Measurements from ENCODE around the gene ZC3HAV1L.

Gene ZC3HAV1L

GRCh38 chr7:139071680-139072079, 35.8 kb upstream of the ZC3HAV1L start:
- no peak for TF ChIP-seq CTCF (IDR thresholded peaks at IDR 0.05; ENCODE audit: insufficient read depth, low read length, poor library complexity, severe bottlenecking)
- H3K36me3 ChIP-seq (ENCODE audit: control insufficient read depth, insufficient read depth, low read length): peaks cover 21% of the 10 kb centered on the region
- no peak for DNase-seq (ENCODE audit: extremely low read depth, insufficient read length)
- no peak overlapping the region for H3K4me3 ChIP-seq (replicated peaks; ENCODE audit: low read depth, low read length)
- H3K27me3 ChIP-seq (replicated peaks; ENCODE audit: control insufficient read depth, insufficient read depth, low read length): no peaks in the 10 kb centered on the region

- Histone ChIP-seq H3K27me3 (replicated peaks; ENCODE audit: control insufficient read depth, insufficient read depth, low read length) (no peaks in the 10 kb centered on the region), H3K4me3 (replicated peaks; ENCODE audit: low read depth, low read length) (no peak overlapping the region), H3K36me3 (ENCODE audit: control insufficient read depth, insufficient read depth, low read length) (peaks cover 29% of the 10 kb centered on the region)
- TF ChIP-seq CTCF (IDR thresholded peaks at IDR 0.05; ENCODE audit: insufficient read depth, low read length, poor library complexity, severe bottlenecking): no peak
- DNase-seq (ENCODE audit: extremely low read depth, insufficient read length): no peak
These were observed 32.9 kb upstream of the ZC3HAV1L start for GRCh38 chr7:139068544-139069399.

GRCh38 chr7:139066315-139066714, 30.5 kb upstream of the ZC3HAV1L start:
- no peak for DNase-seq (ENCODE audit: extremely low read depth, insufficient read length)
- Histone ChIP-seq H3K27me3 (replicated peaks; ENCODE audit: control insufficient read depth, insufficient read depth, low read length) (no peaks in the 10 kb centered on the region), H3K4me3 (replicated peaks; ENCODE audit: low read depth, low read length) (no peak overlapping the region), H3K36me3 (ENCODE audit: control insufficient read depth, insufficient read depth, low read length) (peaks cover 24% of the 10 kb centered on the region)
- no peak for TF ChIP-seq CTCF (IDR thresholded peaks at IDR 0.05; ENCODE audit: insufficient read depth, low read length, poor library complexity, severe bottlenecking)

- H3K27me3 ChIP-seq (replicated peaks; ENCODE audit: control insufficient read depth, insufficient read depth, low read length): no peaks in the 10 kb centered on the region
- peaks cover 24% of the 10 kb centered on the region for H3K36me3 ChIP-seq (ENCODE audit: control insufficient read depth, insufficient read depth, low read length)
- H3K4me3 ChIP-seq (replicated peaks; ENCODE audit: low read depth, low read length): no peak overlapping the region
- no peak for TF ChIP-seq CTCF (IDR thresholded peaks at IDR 0.05; ENCODE audit: insufficient read depth, low read length, poor library complexity, severe bottlenecking)
- no peak for DNase-seq (ENCODE audit: extremely low read depth, insufficient read length)
These were observed 29.5 kb upstream of the ZC3HAV1L start for GRCh38 chr7:139065323-139065722.

- no peaks in the 10 kb centered on the region for H3K27me3 ChIP-seq (replicated peaks; ENCODE audit: control insufficient read depth, insufficient read depth, low read length)
- peaks cover 19% of the 10 kb centered on the region for H3K36me3 ChIP-seq (ENCODE audit: control insufficient read depth, insufficient read depth, low read length)
- no peak overlapping the region for H3K4me3 ChIP-seq (replicated peaks; ENCODE audit: low read depth, low read length)
- no peak for TF ChIP-seq CTCF (IDR thresholded peaks at IDR 0.05; ENCODE audit: insufficient read depth, low read length, poor library complexity, severe bottlenecking)
- DNase-seq (ENCODE audit: extremely low read depth, insufficient read length): no peak
These were observed 25.6 kb upstream of the ZC3HAV1L start for GRCh38 chr7:139061416-139061815.
